Fibroblast of pulmonary artery (primary cell): ENCODE measurements around the gene CCR5.

Source experiments
- DNase-seq: peaks from one replicate; pipeline ENCODE4 v3.0.0-alpha.2; 2010; ENCODE audit warnings: low read depth
- H3K4me3 ChIP-seq: replicated peaks from 2 replicates; pipeline ENCODE4 v1.5.1; 2011; ENCODE audit warnings: low read depth, mild to moderate bottlenecking, control low read depth, low read length, moderate library complexity
- TF ChIP-seq, protein P1 (sequence below): IDR thresholded peaks from 2 replicates; pipeline ENCODE4 v1.5.1; 2011; ENCODE audit warnings: mild to moderate bottlenecking, control low read depth, low read length, inconsistent platforms; ENCODE audit errors: missing control alignments

CCR5 gene

DNA sequence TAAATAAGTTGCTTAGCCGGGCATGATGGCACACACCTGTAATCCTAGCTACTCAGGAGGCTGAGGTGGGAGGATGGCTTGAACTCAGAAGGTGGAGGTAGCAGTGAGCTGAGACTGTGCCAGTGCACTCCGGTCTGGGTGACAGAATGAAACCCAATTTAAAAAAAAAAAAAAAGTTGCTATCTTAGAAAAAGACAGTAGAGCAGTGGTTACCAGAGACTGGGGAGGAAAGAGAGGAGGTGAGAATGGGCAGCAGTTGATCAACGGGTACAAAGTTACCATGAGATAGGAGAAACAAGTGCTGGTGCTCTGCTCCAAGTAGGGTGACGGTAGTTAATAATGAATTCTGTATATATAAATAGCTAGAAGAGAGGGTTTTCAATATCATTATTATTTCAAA lies 17.7 kb upstream of the CCR5 start:
- no peak for DNase-seq
- H3K4me3 ChIP-seq: no peak overlapping the region
- TF ChIP-seq, protein P1, sequence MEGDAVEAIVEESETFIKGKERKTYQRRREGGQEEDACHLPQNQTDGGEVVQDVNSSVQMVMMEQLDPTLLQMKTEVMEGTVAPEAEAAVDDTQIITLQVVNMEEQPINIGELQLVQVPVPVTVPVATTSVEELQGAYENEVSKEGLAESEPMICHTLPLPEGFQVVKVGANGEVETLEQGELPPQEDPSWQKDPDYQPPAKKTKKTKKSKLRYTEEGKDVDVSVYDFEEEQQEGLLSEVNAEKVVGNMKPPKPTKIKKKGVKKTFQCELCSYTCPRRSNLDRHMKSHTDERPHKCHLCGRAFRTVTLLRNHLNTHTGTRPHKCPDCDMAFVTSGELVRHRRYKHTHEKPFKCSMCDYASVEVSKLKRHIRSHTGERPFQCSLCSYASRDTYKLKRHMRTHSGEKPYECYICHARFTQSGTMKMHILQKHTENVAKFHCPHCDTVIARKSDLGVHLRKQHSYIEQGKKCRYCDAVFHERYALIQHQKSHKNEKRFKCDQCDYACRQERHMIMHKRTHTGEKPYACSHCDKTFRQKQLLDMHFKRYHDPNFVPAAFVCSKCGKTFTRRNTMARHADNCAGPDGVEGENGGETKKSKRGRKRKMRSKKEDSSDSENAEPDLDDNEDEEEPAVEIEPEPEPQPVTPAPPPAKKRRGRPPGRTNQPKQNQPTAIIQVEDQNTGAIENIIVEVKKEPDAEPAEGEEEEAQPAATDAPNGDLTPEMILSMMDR: no peak

DNA sequence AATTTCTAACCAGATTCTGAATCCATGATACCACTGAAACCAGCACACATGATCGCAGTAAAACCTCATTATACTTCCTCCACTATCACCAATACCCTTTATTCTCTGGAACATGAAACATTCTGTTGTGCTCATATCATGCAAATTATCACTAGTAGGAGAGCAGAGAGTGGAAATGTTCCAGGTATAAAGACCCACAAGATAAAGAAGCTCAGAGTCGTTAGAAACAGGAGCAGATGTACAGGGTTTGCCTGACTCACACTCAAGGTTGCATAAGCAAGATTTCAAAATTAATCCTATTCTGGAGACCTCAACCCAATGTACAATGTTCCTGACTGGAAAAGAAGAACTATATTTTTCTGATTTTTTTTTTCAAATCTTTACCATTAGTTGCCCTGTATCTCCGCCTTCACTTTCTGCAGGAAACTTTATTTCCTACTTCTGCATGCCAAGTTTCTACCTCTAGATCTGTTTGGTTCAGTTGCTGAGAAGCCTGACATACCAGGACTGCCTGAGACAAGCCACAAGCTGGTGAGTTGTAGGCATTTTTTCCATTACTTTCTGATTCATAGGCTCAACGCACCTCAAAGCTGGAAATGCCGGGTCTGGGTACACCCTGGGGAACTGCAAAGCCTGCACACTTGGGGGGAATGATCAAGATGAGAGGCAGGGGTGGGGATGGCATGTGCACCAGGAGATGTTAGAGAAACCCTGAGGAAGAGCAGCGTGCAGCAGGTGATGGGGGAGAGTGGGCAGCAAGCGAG lies 16.9 kb upstream of the CCR5 start, which contains the start of gene CCR2:
TSS of gene CCR2 (plus strand) at position 465 of the 764 bp plus-strand sequence. CDS start 3,417 bp downstream, outside the sequence.
- no peak for DNase-seq
- H3K4me3 ChIP-seq: no peak within 1 kb of the TSS
- TF ChIP-seq, protein P1: no peak

- TF ChIP-seq, protein P1: no peak
- no peak for DNase-seq
- H3K4me3 ChIP-seq: no peak overlapping the region
These were observed 16.3 kb upstream of the CCR5 start for GRCh38 chr3:46354478-46354877.

DNA sequence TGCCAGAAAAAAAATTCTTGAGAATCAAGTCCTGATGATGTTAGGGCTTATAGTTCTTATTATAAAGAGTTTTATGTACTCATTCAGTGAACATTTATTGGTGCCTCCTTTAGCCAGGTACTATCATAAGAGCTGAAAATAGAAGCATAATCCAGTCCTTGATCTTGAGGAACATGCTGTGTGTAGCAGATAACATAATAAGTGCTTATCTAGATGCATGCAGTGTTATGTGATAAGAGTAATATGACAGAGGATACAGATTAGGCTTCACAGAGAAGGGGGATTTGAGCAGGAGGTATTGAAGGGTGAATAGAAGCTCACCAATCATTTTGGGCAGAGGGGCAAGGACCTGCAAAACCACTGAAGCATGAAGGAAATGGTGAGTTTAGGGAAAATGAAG lies 15.8 kb upstream of the CCR5 start:
- TF ChIP-seq, protein P1: no peak
- H3K4me3 ChIP-seq: no peak overlapping the region
- DNase-seq: no peak

DNA sequence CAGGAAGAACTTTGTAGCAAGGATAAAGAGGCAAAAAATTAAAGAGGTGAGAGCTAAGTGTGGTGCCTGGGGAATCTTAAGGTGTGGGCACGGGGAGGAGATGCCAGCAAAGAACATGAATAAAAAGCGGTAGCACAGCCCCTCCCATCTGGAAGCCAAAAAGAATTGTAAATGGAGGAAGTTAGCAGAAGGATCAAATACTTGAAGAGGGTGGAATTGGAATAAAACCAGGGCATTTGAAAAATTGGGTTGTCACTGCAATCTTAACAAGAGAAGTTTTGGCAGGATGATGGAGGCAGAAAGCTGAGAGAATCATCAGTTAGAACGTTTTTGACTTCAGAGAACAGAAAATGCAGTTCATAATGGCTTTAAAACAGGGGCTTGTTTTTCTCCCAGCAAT lies 14.5 kb upstream of the CCR5 start:
- TF ChIP-seq, protein P1: no peak
- DNase-seq: no peak

DNA sequence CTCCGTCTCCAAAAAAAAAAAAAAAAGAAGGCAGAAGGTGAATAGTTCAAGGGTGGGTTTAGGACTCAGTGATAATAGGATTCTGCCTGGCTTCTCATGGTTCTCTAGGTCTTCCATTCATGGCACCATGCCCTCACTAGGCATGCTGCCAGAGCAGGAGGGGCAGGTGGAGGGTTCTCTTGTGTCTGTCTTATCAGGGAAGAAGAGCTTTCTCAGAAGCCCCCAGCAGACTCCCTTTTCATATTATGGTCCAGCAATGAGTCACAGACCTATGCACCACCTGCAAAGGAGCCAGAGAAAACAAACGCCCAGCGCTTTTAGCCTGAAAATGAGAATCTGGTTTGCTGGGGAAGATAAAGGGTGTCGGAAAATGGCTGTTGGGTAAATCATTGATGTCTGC lies 13.8 kb upstream of the CCR5 start:
- TF ChIP-seq, protein P1: no peak
- no peak for DNase-seq
- H3K4me3 ChIP-seq: no peak overlapping the region

More for the DNA sequence above, 14.5 kb upstream of the CCR5 start:
- no peak overlapping the region for H3K4me3 ChIP-seq

DNA sequence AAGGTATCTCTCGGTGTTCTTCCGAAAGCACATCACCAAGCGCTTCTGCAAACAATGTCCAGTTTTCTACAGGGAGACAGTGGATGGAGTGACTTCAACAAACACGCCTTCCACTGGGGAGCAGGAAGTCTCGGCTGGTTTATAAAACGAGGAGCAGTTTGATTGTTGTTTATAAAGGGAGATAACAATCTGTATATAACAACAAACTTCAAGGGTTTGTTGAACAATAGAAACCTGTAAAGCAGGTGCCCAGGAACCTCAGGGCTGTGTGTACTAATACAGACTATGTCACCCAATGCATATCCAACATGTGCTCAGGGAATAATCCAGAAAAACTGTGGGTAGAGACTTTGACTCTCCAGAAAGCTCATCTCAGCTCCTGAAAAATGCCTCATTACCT lies 12.3 kb upstream of the CCR5 start:
- DNase-seq: no peak
- TF ChIP-seq, protein P1: no peak
- no peak overlapping the region for H3K4me3 ChIP-seq
